OCI-LY7 (cell line): ENCODE data around the gene GIT2. TPM values are rescaled to one million over a fixed set of nuclear protein-coding genes. Genes with fewer than 3 reads are reported as not detected.

Experiments
- BruUV-seq: library from RNA; stranded (reverse); fragments of 400-500 nt; replicated peaks from 2 replicates; lab custom pipeline; 2021; lab: Mats Ljungman, UMichigan
- CTCF ChIA-PET: fragments of 300-600 bp; sonication (Branson Sonifier 250); formaldehyde crosslinking; loops from one replicate; lab custom pipeline; 2022; ENCODE audit warnings: antibody characterized with exemption; ENCODE audit not compliant: unreplicated experiment; lab: Charles Lee
- POLR2A ChIA-PET: fragments of 300-600 bp; sonication (Branson Sonifier 250); formaldehyde crosslinking; loops from one replicate; lab custom pipeline; 2022; ENCODE audit warnings: antibody characterized with exemption; lab: Charles Lee
- DNase-seq: peaks from one replicate; pipeline ENCODE4 v3.0.0-alpha.2; 2015; ENCODE audit warnings: low spot score
- H2AFZ ChIP-seq: fragments of 200-600 bp; sonication (generic), shearing (Covaris generic); 2 replicates; pipeline ENCODE4 v1.6.1; 2014; ENCODE audit warnings: mild to moderate bottlenecking, antibody characterized with exemption, low read length, moderate library complexity
- H3K27ac ChIP-seq: fragments of 200-600 bp; sonication (generic); 2 replicates; pipeline ENCODE4 v1.5.1; 2014; ENCODE audit warnings: mixed run types, low read depth, mild to moderate bottlenecking, moderate library complexity, low read length, inconsistent platforms; ENCODE audit not compliant: poor library complexity, severe bottlenecking
- H3K36me3 ChIP-seq: fragments of 200-600 bp; sonication (generic); 2 replicates; pipeline ENCODE4 v1.6.1; 2014; ENCODE audit warnings: mild to moderate bottlenecking, antibody characterized with exemption, low read length, moderate library complexity, mixed read lengths; ENCODE audit not compliant: insufficient read depth
- H3K4me1 ChIP-seq: fragments of 200-600 bp; sonication (generic); 2 replicates; pipeline ENCODE4 v1.5.1; 2014; ENCODE audit warnings: mild to moderate bottlenecking, low read length; ENCODE audit not compliant: insufficient read depth, poor library complexity, severe bottlenecking
- H3K4me2 ChIP-seq: fragments of 200-600 bp; sonication (generic); 2 replicates; pipeline ENCODE4 v1.6.1; 2014; ENCODE audit warnings: mild to moderate bottlenecking, low read length
- H3K4me3 ChIP-seq: fragments of 200-600 bp; sonication (generic); 2 replicates; pipeline ENCODE4 v1.5.1; 2014; ENCODE audit warnings: mild to moderate bottlenecking, low read depth, low read length; ENCODE audit not compliant: poor library complexity, severe bottlenecking
- H3K79me2 ChIP-seq: fragments of 200-600 bp; sonication (generic); 2 replicates; pipeline ENCODE4 v1.6.1; 2016; ENCODE audit warnings: low read depth, mild to moderate bottlenecking, low read length, moderate library complexity, mixed read lengths; ENCODE audit not compliant: insufficient read depth
- H3K9me2 ChIP-seq: fragments of 200-600 bp; sonication (generic); 2 replicates; pipeline ENCODE4 v1.6.1; 2016; ENCODE audit warnings: mild to moderate bottlenecking, low read length, mixed read lengths; ENCODE audit not compliant: insufficient read depth
- H3K9me3 ChIP-seq: fragments of 200-600 bp; sonication (generic); 2 replicates; pipeline ENCODE4 v1.6.1; 2014; ENCODE audit warnings: mild to moderate bottlenecking, mixed run types, low read length, mixed read lengths
- H4K20me1 ChIP-seq: fragments of 200-600 bp; sonication (generic); 2 replicates; pipeline ENCODE4 v1.6.1; 2014; ENCODE audit warnings: mild to moderate bottlenecking, antibody characterized with exemption, low read length, moderate library complexity, mixed read lengths; ENCODE audit not compliant: insufficient read depth
- EZH2phosphoT487 ChIP-seq: fragments of 200-600 bp; sonication (generic); IDR thresholded peaks from 2 replicates; pipeline ENCODE4 v1.6.1; 2018; ENCODE audit warnings: low read depth, borderline replicate concordance, mild to moderate bottlenecking, mixed run types, antibody characterized with exemption, low read length, moderate library complexity, mixed read lengths
- intact Hi-C: fragments of 100-400 bp; cut with micrococcal nuclease; formaldehyde crosslinking; loops from one replicate; pipeline ENCODE4 v1.10.0; 2022; ENCODE audit not compliant: unreplicated experiment
- total RNA-seq, 2 experiments: library from RNA; depleted of rRNA in 1 of 2; stranded (reverse); fragments of >200 nt in 1 of 2; shearing (Covaris generic) in 1 of 2; gene quantifications; 2 replicates each; pipeline ENCODE4 v1.2.3, GENCODE V29; 2014 to 2022
- TF ChIP-seq, protein P1 (sequence below): fragments of 200-600 bp; sonication (generic); conservative IDR thresholded peaks from 2 replicates; pipeline ENCODE4 v1.5.1; 2014; ENCODE audit warnings: mild to moderate bottlenecking, antibody characterized with exemption, low read length, moderate library complexity, mixed read lengths

The GIT2 gene
- total RNA-seq, 2 experiments from 2014 or later: 57.1 to 123 TPM

DNA sequence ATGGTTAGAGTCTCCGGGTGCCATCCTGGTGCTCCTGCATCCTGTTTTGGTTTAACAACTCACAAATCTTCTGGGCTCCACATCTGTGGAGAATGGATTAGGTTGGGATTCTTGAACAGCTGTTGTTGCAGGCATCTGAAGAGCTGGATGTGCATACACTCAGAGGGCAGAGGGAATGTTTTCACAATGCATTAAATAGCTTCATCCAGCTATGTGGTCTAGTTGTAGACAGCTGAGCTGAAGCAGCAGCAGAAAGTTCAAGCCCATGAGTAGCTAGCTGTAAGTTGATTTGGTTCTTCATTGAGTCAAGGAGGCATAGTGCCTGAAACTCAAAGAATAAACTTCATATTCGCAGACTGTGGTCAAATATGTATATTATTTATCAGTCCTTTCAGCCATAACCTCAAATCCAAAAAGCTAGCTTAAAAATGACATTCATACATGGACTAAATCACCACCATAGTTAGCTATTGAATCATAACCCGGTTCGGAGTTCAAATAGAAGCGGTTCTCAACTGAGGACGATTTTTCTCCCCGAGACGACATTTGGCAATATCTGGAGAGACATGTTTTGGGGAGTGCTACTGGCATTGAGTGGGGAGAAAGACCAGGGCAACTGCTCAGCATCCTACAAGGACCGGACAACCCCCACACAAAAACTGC lies 2.2 kb upstream of the GIT2 start:
- POLR2A ChIA-PET: interaction anchor here (0.6 to 3.5 kb wide), 8 partner anchors 9 to 284 kb away, joined by 3 to 48 read pairs (median 4); no protein-coding TSS in a partner anchor
- BruUV-seq: no TSS peak
- Histone ChIP-seq H2AFZ (peak overlapping the region; percentile 58; the same call in 1 of the 2 replicates), H3K4me1 (peaks cover 55% of the 10 kb centered on the region), H3K27ac (peak overlapping the region; percentile 92), H3K36me3 (peaks cover 25% of the 10 kb centered on the region), H3K9me2 (no peaks in the 10 kb centered on the region), H3K9me3 (no peaks in the 10 kb centered on the region), H3K4me3 (peak overlapping the region; percentile 96), H3K4me2 (peak overlapping the region; percentile 91), H4K20me1 (peaks cover 9% of the 10 kb centered on the region; the same call in 1 of the 2 replicates), H3K79me2 (peaks cover 71% of the 10 kb centered on the region)
- TF ChIP-seq, protein P1, sequence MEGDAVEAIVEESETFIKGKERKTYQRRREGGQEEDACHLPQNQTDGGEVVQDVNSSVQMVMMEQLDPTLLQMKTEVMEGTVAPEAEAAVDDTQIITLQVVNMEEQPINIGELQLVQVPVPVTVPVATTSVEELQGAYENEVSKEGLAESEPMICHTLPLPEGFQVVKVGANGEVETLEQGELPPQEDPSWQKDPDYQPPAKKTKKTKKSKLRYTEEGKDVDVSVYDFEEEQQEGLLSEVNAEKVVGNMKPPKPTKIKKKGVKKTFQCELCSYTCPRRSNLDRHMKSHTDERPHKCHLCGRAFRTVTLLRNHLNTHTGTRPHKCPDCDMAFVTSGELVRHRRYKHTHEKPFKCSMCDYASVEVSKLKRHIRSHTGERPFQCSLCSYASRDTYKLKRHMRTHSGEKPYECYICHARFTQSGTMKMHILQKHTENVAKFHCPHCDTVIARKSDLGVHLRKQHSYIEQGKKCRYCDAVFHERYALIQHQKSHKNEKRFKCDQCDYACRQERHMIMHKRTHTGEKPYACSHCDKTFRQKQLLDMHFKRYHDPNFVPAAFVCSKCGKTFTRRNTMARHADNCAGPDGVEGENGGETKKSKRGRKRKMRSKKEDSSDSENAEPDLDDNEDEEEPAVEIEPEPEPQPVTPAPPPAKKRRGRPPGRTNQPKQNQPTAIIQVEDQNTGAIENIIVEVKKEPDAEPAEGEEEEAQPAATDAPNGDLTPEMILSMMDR: no peak
- TF ChIP-seq EZH2phosphoT487: no peak
- CTCF ChIA-PET: no interaction called here
- peak; percentile 59 for DNase-seq
- intact Hi-C loops: loop anchor here (2.0 kb wide), 1 partner anchor 50 kb away; the partner anchor contains the start of gene C12orf76

DNA sequence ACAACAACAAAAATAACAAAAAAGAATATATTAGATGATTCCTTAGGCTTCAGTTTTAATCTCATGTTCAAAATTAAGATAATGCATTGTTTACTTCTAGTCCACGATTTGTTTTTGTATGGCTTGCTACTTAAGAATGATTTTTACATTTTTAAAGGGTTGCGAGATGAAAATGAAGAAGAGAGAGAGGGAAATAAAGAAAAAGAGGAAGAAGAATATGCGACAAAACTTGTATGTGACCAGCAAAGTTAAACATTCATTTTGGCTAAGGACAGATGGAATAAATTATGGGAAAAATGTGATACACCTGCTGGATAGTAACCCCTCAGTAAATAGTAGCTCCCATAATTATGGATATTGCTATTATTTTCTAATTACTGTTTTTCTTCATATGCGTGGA lies 1.2 kb upstream of the GIT2 start:
- Histone ChIP-seq H4K20me1 (peaks cover 15% of the 10 kb centered on the region; the same call in 1 of the 2 replicates), H2AFZ (peak overlapping the region; percentile 58; the same call in 1 of the 2 replicates), H3K79me2 (peaks cover 71% of the 10 kb centered on the region), H3K9me3 (no peaks in the 10 kb centered on the region), H3K4me3 (peak overlapping the region; percentile 96), H3K4me2 (peak overlapping the region; percentile 91), H3K4me1 (peaks cover 52% of the 10 kb centered on the region), H3K9me2 (no peaks in the 10 kb centered on the region), H3K36me3 (peaks cover 26% of the 10 kb centered on the region), H3K27ac (peak overlapping the region; percentile 92)
- ChIA-PET CTCF (no interaction called here), POLR2A (interaction anchor here (0.8 to 3.5 kb wide), 3 partner anchors 14 to 285 kb away, joined by 3 to 48 read pairs (median 3); no protein-coding TSS in a partner anchor)
- BruUV-seq: no TSS peak
- DNase-seq: no peak
- intact Hi-C loops: loop anchor here (2.0 kb wide), 1 partner anchor 285 kb away; no protein-coding TSS in a partner anchor
- no peak for TF ChIP-seq EZH2phosphoT487
- TF ChIP-seq, protein P1: no peak
